SK-N-SH (cell line): ENCODE data around the gene UGT1A10. TPM values are rescaled to one million over a fixed set of nuclear protein-coding genes. Genes with fewer than 3 reads are reported as not detected.
A peak's percentile ranks its signal among the peaks of the same experiment; 100 is the strongest.

Source experiments
- CTCF ChIA-PET: fragments of 300-600, 350-600 bp; formaldehyde crosslinking; extraction: SDS; loops from one replicate; lab custom pipeline; 2021; lab: Yijun Ruan, JAX
- POLR2A ChIA-PET: fragments of 350-600 bp; sonication (Branson Sonifier 250); formaldehyde crosslinking; extraction: SDS; loops from one replicate; lab custom pipeline; 2020; ENCODE audit warnings: antibody characterized with exemption, inconsistent platforms; lab: Yijun Ruan, JAX
- DNase-seq: peaks from one replicate; pipeline ENCODE4 v3.0.0; 2012
- H2AFZ ChIP-seq: fragments of 200-600 bp; sonication (generic); 2 replicates; pipeline ENCODE4 v1.8.1; 2016; ENCODE audit warnings: antibody characterized with exemption, mild to moderate bottlenecking, low read depth
- H3F3A ChIP-seq: fragments of 200-600 bp; sonication (generic); replicated peaks from 2 replicates; pipeline ENCODE3; 2016; ENCODE audit warnings: antibody characterized with exemption, mild to moderate bottlenecking; ENCODE audit not compliant: insufficient read depth
- H3K27ac ChIP-seq, 2 experiments: fragments of 200-500 bp in 1 of 2; fragments of 200-600 bp in 1 of 2; sonication (Bioruptor generic) in 1 of 2; sonication (generic), shearing (Covaris generic) in 1 of 2; 2 replicates each; pipeline versions ENCODE4 v1.5.1 to v1.6.1; 2014 to 2016; ENCODE audit warnings: low read depth in 2 of 2, inconsistent platforms in 1 of 2, low read length in 1 of 2, mild to moderate bottlenecking in 1 of 2, mixed read lengths in 1 of 2
- H3K27me3 ChIP-seq: fragments of 200-600 bp; sonication (generic), shearing (Covaris generic); 2 replicates; pipeline ENCODE4 v1.6.1; 2016; ENCODE audit warnings: mixed run types; ENCODE audit not compliant: insufficient read depth
- H3K36me3 ChIP-seq, 2 experiments: fragments of 200-500 bp in 1 of 2; fragments of 200-600 bp in 1 of 2; sonication (Bioruptor generic) in 1 of 2; sonication (generic) in 1 of 2; replicated peaks in 1 of 2; 2 replicates each; pipeline versions ENCODE3 to v1.5.1; 2014 to 2016; ENCODE audit warnings: low read length in 1 of 2, mild to moderate bottlenecking in 1 of 2; ENCODE audit not compliant: insufficient read depth in 2 of 2, control insufficient read depth in 1 of 2
- H3K4me1 ChIP-seq, 2 experiments: fragments of 200-500 bp in 1 of 2; fragments of 200-600 bp in 1 of 2; sonication (Bioruptor generic) in 1 of 2; sonication (generic), shearing (Covaris generic) in 1 of 2; 2 replicates each; pipeline versions ENCODE4 v1.5.1 to v1.6.1; 2014 to 2016; ENCODE audit warnings: low read depth in 1 of 2, low read length in 1 of 2, mixed run types in 1 of 2; ENCODE audit not compliant: insufficient read depth in 2 of 2, control insufficient read depth in 1 of 2
- H3K4me2 ChIP-seq: fragments of 200-600 bp; sonication (generic), shearing (Covaris generic); 2 replicates; pipeline ENCODE4 v1.6.1; 2017; ENCODE audit warnings: mixed run types
- H3K4me3 ChIP-seq, 2 experiments: fragments of 200-500 bp in 1 of 2; fragments of 200-600 bp in 1 of 2; sonication (Bioruptor generic) in 1 of 2; sonication (generic), shearing (Covaris generic) in 1 of 2; 2 replicates each; pipeline versions ENCODE4 v1.5.1 to v1.8.1; 2014 to 2016; ENCODE audit warnings: low read depth in 2 of 2, inconsistent platforms in 1 of 2, low read length in 1 of 2, mild to moderate bottlenecking in 1 of 2, mixed read lengths in 1 of 2, moderate library complexity in 1 of 2
- H3K79me2 ChIP-seq: fragments of 200-600 bp; sonication (generic); 2 replicates; pipeline ENCODE4 v1.8.1; 2017; ENCODE audit warnings: mild to moderate bottlenecking; ENCODE audit not compliant: insufficient read depth
- H3K9ac ChIP-seq: fragments of 200-600 bp; sonication (generic); 2 replicates; pipeline ENCODE4 v1.6.1; 2017; ENCODE audit warnings: mixed run types
- H3K9me2 ChIP-seq: fragments of 200-600 bp; sonication (generic); 2 replicates; pipeline ENCODE4 v1.6.1; 2017; ENCODE audit warnings: mixed run types
- H3K9me3 ChIP-seq: fragments of 200-600 bp; sonication (generic); 2 replicates; pipeline ENCODE4 v1.6.1; 2017; ENCODE audit warnings: mixed run types, mild to moderate bottlenecking, moderate library complexity
- H4K20me1 ChIP-seq: fragments of 200-600 bp; sonication (generic); 2 replicates; pipeline ENCODE4 v1.6.1; 2017; ENCODE audit warnings: mild to moderate bottlenecking, mixed run types; ENCODE audit not compliant: insufficient read depth
- EZH2phosphoT487 ChIP-seq: fragments of 200-600 bp; sonication (generic); IDR thresholded peaks from 2 replicates; pipeline ENCODE4 v1.6.1; 2017; ENCODE audit warnings: low read depth, mixed run types, mild to moderate bottlenecking, antibody characterized with exemption, moderate library complexity, borderline replicate concordance
- FOXM1 ChIP-seq: IDR thresholded peaks from 2 replicates; pipeline ENCODE4 v1.4.0; 2012; ENCODE audit warnings: low read depth, mild to moderate bottlenecking
- GATA2 ChIP-seq: sonication (generic); formaldehyde crosslinking; IDR thresholded peaks from 2 replicates; pipeline ENCODE4 v1.5.0; 2020; ENCODE audit warnings: mild to moderate bottlenecking, missing genetic modification reagents
- MEF2A ChIP-seq: IDR thresholded peaks from 2 replicates; pipeline ENCODE4 v1.4.0; 2012; ENCODE audit warnings: low read depth, borderline replicate concordance
- MXI1 ChIP-seq: IDR thresholded peaks from 2 replicates; pipeline ENCODE4 v1.6.1; 2012; ENCODE audit warnings: mild to moderate bottlenecking, low read depth, low read length, improper control_type of control experiment
- NFIC ChIP-seq: IDR thresholded peaks from 2 replicates; pipeline ENCODE4 v1.4.0; 2012; ENCODE audit warnings: borderline replicate concordance
- POLR2AphosphoS5 ChIP-seq: IDR thresholded peaks from 2 replicates; pipeline ENCODE4 v1.6.1; 2012; ENCODE audit warnings: low read depth, low read length
- RAD21 ChIP-seq: IDR thresholded peaks from 2 replicates; pipeline ENCODE4 v1.6.1; 2012; ENCODE audit warnings: mild to moderate bottlenecking, low read length
- RXRA ChIP-seq: IDR thresholded peaks from 2 replicates; pipeline ENCODE4 v1.4.0; 2012; ENCODE audit warnings: low read depth, mild to moderate bottlenecking, borderline replicate concordance
- SMC3 ChIP-seq: IDR thresholded peaks from 2 replicates; pipeline ENCODE4 v1.6.1; 2012; ENCODE audit warnings: low read depth, low read length, improper control_type of control experiment
- TEAD4 ChIP-seq: IDR thresholded peaks from 2 replicates; pipeline ENCODE4 v1.4.0; 2012; ENCODE audit warnings: mild to moderate bottlenecking, borderline replicate concordance; ENCODE audit not compliant: insufficient read depth
- WGBS: methylation state at CpG from one replicate; pipeline ENCODE4 v1.1.6; 2017; ENCODE audit warnings: low lambda C conversion rate; 5-methylcytosine and 5-hydroxymethylcytosine counted together
- polyA plus RNA-seq, 3 experiments: library from polyadenylated mRNA; depleted of rRNA; stranded (reverse); fragments of >200 nt; gene quantifications; 2 replicates each; pipeline ENCODE4 v1.2.3, GENCODE V29; 2012
- TF ChIP-seq, protein P1 (sequence below): IDR thresholded peaks from 2 replicates; pipeline ENCODE4 v1.6.1; 2012; ENCODE audit warnings: mild to moderate bottlenecking, low read depth, low read length, moderate library complexity
- TF ChIP-seq, protein P2 (sequence below): fragments of 200-600 bp; sonication (generic); IDR thresholded peaks from 2 replicates; pipeline ENCODE4 v1.6.1; 2017; ENCODE audit warnings: antibody characterized with exemption, mild to moderate bottlenecking, moderate library complexity

UGT1A10 gene
- polyA plus RNA-seq, 1 of the 3 experiments (the other 2 are of a cell fraction), result not detected

DNA sequence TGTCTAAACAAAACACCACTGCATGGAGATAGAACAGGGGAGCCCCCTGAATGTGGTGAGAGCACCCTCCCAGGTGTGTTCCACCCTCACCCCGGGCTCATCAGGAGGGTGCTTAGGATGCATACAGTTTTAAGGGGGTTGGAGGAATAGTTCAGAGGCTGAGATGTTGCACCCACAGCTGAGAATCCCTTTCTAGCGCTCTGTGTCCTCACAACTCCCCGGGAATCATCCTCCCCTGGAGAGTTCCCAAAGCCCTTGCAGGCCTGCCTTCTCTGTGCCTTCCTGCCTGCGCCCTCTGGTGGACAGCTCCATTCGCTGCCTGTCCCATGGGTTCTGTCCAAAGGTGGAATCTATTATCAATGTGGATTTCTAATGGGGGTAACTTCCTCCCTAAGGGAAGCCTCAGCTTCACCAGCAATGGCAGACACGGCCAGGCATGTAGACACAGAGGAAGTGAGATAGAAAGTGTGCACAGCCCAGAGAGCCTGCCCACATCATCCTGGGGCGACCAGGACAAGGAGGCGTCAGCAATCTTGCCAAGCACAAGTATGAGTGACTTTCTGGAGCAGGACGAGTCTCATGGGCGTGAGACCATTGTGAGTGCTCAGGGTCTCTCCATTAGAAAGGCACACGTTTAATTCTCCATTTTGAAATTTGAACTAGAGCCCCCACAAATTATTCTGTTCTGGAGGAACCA lies 75.2 kb downstream of the UGT1A10 start:
- Histone ChIP-seq H3K27ac (no peak overlapping the region), H3K79me2 (no peaks in the 10 kb centered on the region), H3K36me3 (no peaks in the 10 kb centered on the region), H3K27me3 (no peaks in the 10 kb centered on the region), H3K4me1 (peaks cover 0 to 13% of the 10 kb centered on the region in 2 experiments; a peak in 2 of 4 replicates), H3K9me3 (no peaks in the 10 kb centered on the region), H3K4me2 (no peak overlapping the region), H2AFZ (no peak overlapping the region), H4K20me1 (no peaks in the 10 kb centered on the region), H3K4me3 (peak overlapping the region in 1 of 2 experiments; percentile 1; a peak in 1 of 4 replicates), H3K9ac (no peak overlapping the region), H3K9me2 (no peaks in the 10 kb centered on the region)
- CTCF ChIA-PET, result interaction anchor here (0.5 to 2.4 kb wide), 23 partner anchors 10 to 826 kb away, joined by 3 to 12 read pairs (median 3); partner anchors contain the start of genes UGT1A3 and USP40
- POLR2A ChIA-PET, result no interaction called here
- WGBS, result 4% methylated on average over 5 of the region's 11 CpGs
- peak; percentile 67 for DNase-seq
- TF ChIP-seq GATA2 (no peak), SMC3 (peak; percentile 80), POLR2AphosphoS5 (no peak), RAD21 (peak; percentile 82), EZH2phosphoT487 (no peak), MEF2A (no peak), MXI1 (no peak), TEAD4 (no peak), RXRA (no peak), NFIC (no peak), FOXM1 (no peak)
- TF ChIP-seq, protein P1, sequence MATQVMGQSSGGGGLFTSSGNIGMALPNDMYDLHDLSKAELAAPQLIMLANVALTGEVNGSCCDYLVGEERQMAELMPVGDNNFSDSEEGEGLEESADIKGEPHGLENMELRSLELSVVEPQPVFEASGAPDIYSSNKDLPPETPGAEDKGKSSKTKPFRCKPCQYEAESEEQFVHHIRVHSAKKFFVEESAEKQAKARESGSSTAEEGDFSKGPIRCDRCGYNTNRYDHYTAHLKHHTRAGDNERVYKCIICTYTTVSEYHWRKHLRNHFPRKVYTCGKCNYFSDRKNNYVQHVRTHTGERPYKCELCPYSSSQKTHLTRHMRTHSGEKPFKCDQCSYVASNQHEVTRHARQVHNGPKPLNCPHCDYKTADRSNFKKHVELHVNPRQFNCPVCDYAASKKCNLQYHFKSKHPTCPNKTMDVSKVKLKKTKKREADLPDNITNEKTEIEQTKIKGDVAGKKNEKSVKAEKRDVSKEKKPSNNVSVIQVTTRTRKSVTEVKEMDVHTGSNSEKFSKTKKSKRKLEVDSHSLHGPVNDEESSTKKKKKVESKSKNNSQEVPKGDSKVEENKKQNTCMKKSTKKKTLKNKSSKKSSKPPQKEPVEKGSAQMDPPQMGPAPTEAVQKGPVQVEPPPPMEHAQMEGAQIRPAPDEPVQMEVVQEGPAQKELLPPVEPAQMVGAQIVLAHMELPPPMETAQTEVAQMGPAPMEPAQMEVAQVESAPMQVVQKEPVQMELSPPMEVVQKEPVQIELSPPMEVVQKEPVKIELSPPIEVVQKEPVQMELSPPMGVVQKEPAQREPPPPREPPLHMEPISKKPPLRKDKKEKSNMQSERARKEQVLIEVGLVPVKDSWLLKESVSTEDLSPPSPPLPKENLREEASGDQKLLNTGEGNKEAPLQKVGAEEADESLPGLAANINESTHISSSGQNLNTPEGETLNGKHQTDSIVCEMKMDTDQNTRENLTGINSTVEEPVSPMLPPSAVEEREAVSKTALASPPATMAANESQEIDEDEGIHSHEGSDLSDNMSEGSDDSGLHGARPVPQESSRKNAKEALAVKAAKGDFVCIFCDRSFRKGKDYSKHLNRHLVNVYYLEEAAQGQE, result peak; percentile 60; the same call in 1 of the 2 replicates
- TF ChIP-seq, protein P2, sequence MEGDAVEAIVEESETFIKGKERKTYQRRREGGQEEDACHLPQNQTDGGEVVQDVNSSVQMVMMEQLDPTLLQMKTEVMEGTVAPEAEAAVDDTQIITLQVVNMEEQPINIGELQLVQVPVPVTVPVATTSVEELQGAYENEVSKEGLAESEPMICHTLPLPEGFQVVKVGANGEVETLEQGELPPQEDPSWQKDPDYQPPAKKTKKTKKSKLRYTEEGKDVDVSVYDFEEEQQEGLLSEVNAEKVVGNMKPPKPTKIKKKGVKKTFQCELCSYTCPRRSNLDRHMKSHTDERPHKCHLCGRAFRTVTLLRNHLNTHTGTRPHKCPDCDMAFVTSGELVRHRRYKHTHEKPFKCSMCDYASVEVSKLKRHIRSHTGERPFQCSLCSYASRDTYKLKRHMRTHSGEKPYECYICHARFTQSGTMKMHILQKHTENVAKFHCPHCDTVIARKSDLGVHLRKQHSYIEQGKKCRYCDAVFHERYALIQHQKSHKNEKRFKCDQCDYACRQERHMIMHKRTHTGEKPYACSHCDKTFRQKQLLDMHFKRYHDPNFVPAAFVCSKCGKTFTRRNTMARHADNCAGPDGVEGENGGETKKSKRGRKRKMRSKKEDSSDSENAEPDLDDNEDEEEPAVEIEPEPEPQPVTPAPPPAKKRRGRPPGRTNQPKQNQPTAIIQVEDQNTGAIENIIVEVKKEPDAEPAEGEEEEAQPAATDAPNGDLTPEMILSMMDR, result peak; percentile 89
- TF ChIP-seq, all 33 proteins: peak for 4
- H3F3A ChIP-seq, result peaks cover 2% of the 10 kb centered on the region
